ENCODE data around the gene MYOM3.

MYOM3 gene

DNA sequence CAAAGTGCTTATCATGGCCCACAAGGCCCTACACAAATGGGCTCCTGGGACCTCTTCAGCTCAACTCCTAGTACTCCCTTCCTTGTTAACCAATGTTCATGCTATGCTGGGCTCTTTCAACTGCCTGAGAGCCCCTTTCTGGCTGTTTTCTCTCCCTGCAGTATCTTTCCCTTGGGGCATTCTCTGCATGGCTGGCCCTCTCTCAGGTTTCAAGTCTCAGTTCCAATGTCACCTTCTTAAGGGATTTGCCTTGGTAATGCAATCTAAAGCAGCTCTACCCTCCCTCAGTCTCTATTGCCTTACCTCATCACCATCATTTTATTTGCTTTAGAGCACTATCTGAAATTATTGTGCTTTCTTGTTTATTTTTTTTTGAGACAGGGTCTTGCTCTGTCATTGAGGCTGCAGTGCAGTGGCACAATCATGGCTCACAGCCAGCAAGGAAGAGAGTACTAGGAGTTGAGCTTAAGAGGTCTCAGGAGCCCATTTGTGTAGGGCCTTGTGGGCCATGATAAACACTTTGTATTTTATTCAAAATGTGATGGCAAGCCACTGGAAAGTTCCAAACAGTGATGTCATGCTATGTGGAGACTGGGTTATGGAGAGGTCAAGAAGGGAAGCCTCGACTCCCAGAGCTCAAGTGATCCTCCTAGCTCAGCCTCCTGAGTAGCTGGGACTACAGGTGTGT, 68.4 kb downstream of the MYOM3 start:
- no peaks in the 10 kb centered on the region for H3K79me2 ChIP-seq (ENCODE audit: control insufficient read depth, insufficient read depth, low read length, poor library complexity)
- H3K9ac ChIP-seq (ENCODE audit: low read length), result no peak overlapping the region
- no peak overlapping the region for H4K12ac ChIP-seq (ENCODE audit: low read depth, low read length)
- H4K8ac ChIP-seq (ENCODE audit: low read depth, low read length), result no peak overlapping the region
- DNase-seq, result no peak
- no peak overlapping the region for H3K14ac ChIP-seq (ENCODE audit: low read length)
- no peak overlapping the region for H3K23ac ChIP-seq (ENCODE audit: low read length)
- no peaks in the 10 kb centered on the region for H3K4me1 ChIP-seq (ENCODE audit: control insufficient read depth in 1 of 2, insufficient read depth in 2 of 2, low read length in 2 of 2)
- H2BK120ac ChIP-seq (ENCODE audit: insufficient read depth, low read length, poor library complexity), result no peak overlapping the region
- no peaks in the 10 kb centered on the region for H3K9me3 ChIP-seq (ENCODE audit: insufficient read depth, low read depth, low read length)
- no CpG with 5 or more reads among the region's 1 CpG for WGBS (ENCODE audit: extremely low coverage, insufficient coverage, insufficient read length)
- H4K91ac ChIP-seq (ENCODE audit: low read depth, low read length), result no peak overlapping the region
- H3K36me3 ChIP-seq (ENCODE audit: control insufficient read depth in 1 of 2, insufficient read depth in 2 of 2, low read length in 2 of 2), result no peaks in the 10 kb centered on the region
- no peaks in the 10 kb centered on the region for H3K27me3 ChIP-seq (ENCODE audit: insufficient read depth, low read length)
- no peak overlapping the region for H3K18ac ChIP-seq (ENCODE audit: low read length)
- no peak overlapping the region for H3K4ac ChIP-seq (ENCODE audit: low read depth, low read length)
- H2BK5ac ChIP-seq (ENCODE audit: low read depth, low read length, poor library complexity), result no peak overlapping the region
- no peak overlapping the region for H2AK5ac ChIP-seq (ENCODE audit: low read length)
- H2AFZ ChIP-seq (ENCODE audit: insufficient read depth, low read length, poor library complexity), result no peak overlapping the region
- no peak overlapping the region for H3K27ac ChIP-seq (ENCODE audit: low read depth, low read length)
- H3K4me2 ChIP-seq (ENCODE audit: low read length), result no peak overlapping the region
- no peaks in the 10 kb centered on the region for H3K79me1 ChIP-seq (ENCODE audit: low read length)
- H2BK12ac ChIP-seq (ENCODE audit: low read length), result no peak overlapping the region
- H3K4me3 ChIP-seq (ENCODE audit: low read depth, low read length), result no peak overlapping the region

- no peak overlapping the region for H2AK5ac ChIP-seq (ENCODE audit: low read length)
- no peak overlapping the region for H3K4ac ChIP-seq (ENCODE audit: low read depth, low read length)
- no peak overlapping the region for H2AFZ ChIP-seq (ENCODE audit: insufficient read depth, low read length, poor library complexity)
- H3K9ac ChIP-seq (ENCODE audit: low read length), result no peak overlapping the region
- no peak overlapping the region for H3K4me3 ChIP-seq (ENCODE audit: low read depth, low read length)
- no peaks in the 10 kb centered on the region for H3K79me2 ChIP-seq (ENCODE audit: control insufficient read depth, insufficient read depth, low read length, poor library complexity)
- H3K9me3 ChIP-seq (ENCODE audit: insufficient read depth, low read depth, low read length), result no peaks in the 10 kb centered on the region
- no CpG with 5 or more reads among the region's 4 CpGs for WGBS (ENCODE audit: extremely low coverage, insufficient coverage, insufficient read length)
- no peak overlapping the region for H4K91ac ChIP-seq (ENCODE audit: low read depth, low read length)
- H2BK12ac ChIP-seq (ENCODE audit: low read length), result no peak overlapping the region
- H3K36me3 ChIP-seq (ENCODE audit: control insufficient read depth in 1 of 2, insufficient read depth in 2 of 2, low read length in 2 of 2), result no peaks in the 10 kb centered on the region
- H3K14ac ChIP-seq (ENCODE audit: low read length), result no peak overlapping the region
- H3K79me1 ChIP-seq (ENCODE audit: low read length), result no peaks in the 10 kb centered on the region
- no peak overlapping the region for H4K12ac ChIP-seq (ENCODE audit: low read depth, low read length)
- no peaks in the 10 kb centered on the region for H3K27me3 ChIP-seq (ENCODE audit: insufficient read depth, low read length)
- no peak overlapping the region for H4K8ac ChIP-seq (ENCODE audit: low read depth, low read length)
- no peak overlapping the region for H3K18ac ChIP-seq (ENCODE audit: low read length)
- no peak overlapping the region for H3K27ac ChIP-seq (ENCODE audit: low read depth, low read length)
- no peaks in the 10 kb centered on the region for H3K4me1 ChIP-seq (ENCODE audit: control insufficient read depth in 1 of 2, insufficient read depth in 2 of 2, low read length in 2 of 2)
- no peak overlapping the region for H3K4me2 ChIP-seq (ENCODE audit: low read length)
- no peak overlapping the region for H2BK120ac ChIP-seq (ENCODE audit: insufficient read depth, low read length, poor library complexity)
- H3K23ac ChIP-seq (ENCODE audit: low read length), result no peak overlapping the region
- no peak for DNase-seq
- no peak overlapping the region for H2BK5ac ChIP-seq (ENCODE audit: low read depth, low read length, poor library complexity)
Measured at GRCh38 chr1:24042315-24042714, 69.6 kb downstream of the MYOM3 start.

DNA sequence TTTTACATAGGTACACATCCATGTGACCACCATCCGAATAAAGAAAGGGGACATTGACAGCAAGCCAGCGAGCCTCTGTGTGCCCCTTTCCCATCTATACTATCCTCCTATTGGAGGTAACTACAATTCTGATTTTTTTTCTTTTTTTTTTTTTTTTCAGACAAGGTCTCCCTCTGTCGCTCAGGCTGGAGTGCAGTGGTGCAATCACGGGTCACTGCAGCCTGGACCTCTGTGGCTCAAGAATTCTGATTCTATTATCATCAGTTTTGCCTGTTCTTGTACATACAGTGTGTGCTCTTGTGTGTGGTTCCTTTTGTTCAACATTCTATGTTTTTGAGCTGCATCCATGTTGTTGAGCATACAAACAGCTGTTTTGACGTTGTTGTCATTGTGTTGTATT, 75.8 kb downstream of the MYOM3 start:
- Histone ChIP-seq H3K14ac (ENCODE audit: low read length) (no peak overlapping the region), H3K18ac (ENCODE audit: low read length) (no peak overlapping the region), H2BK12ac (ENCODE audit: low read length) (no peak overlapping the region), H2AFZ (ENCODE audit: insufficient read depth, low read length, poor library complexity) (no peak overlapping the region), H3K9me3 (ENCODE audit: insufficient read depth, low read depth, low read length) (no peaks in the 10 kb centered on the region), H3K23ac (ENCODE audit: low read length) (no peak overlapping the region), H3K79me2 (ENCODE audit: control insufficient read depth, insufficient read depth, low read length, poor library complexity) (no peaks in the 10 kb centered on the region), H2BK120ac (ENCODE audit: insufficient read depth, low read length, poor library complexity) (no peak overlapping the region), H2BK5ac (ENCODE audit: low read depth, low read length, poor library complexity) (no peak overlapping the region), H4K8ac (ENCODE audit: low read depth, low read length) (no peak overlapping the region), H3K4me1 (ENCODE audit: control insufficient read depth in 1 of 2, insufficient read depth in 2 of 2, low read length in 2 of 2) (no peaks in the 10 kb centered on the region), H4K12ac (ENCODE audit: low read depth, low read length) (no peak overlapping the region), H3K36me3 (ENCODE audit: control insufficient read depth in 1 of 2, insufficient read depth in 2 of 2, low read length in 2 of 2) (no peaks in the 10 kb centered on the region), H2AK5ac (ENCODE audit: low read length) (no peak overlapping the region), H3K27me3 (ENCODE audit: insufficient read depth, low read length) (no peaks in the 10 kb centered on the region), H3K4ac (ENCODE audit: low read depth, low read length) (no peak overlapping the region), H3K9ac (ENCODE audit: low read length) (no peak overlapping the region), H3K79me1 (ENCODE audit: low read length) (no peaks in the 10 kb centered on the region), H3K27ac (ENCODE audit: low read depth, low read length) (no peak overlapping the region), H3K4me3 (ENCODE audit: low read depth, low read length) (no peak overlapping the region), H4K91ac (ENCODE audit: low read depth, low read length) (no peak overlapping the region), H3K4me2 (ENCODE audit: low read length) (no peak overlapping the region)
- DNase-seq, result no peak
- no CpG with 5 or more reads among the region's 5 CpGs for WGBS (ENCODE audit: extremely low coverage, insufficient coverage, insufficient read length)

DNA sequence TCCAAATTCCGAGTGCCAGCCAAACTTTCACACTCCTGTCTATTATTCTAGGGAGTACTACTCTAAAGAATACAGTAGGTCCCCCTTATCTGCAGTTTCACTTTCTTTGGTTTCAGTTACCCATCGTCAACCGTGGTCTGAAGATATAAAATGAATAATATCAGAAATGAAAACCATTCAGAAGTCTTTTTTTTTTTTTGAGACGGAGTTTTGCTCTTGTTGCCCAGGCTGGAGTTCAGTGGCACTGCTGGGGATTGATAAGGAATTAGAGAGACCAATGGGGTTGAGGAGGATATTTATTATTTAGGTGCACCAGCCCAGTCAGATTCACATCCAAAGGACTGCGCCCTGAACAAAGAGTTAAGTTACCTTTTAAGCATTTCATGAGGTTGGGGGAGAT, 79.0 kb downstream of the MYOM3 start:
- Histone ChIP-seq H3K4me1 (ENCODE audit: control insufficient read depth in 1 of 2, insufficient read depth in 2 of 2, low read length in 2 of 2) (no peaks in the 10 kb centered on the region), H4K8ac (ENCODE audit: low read depth, low read length) (no peak overlapping the region), H3K4ac (ENCODE audit: low read depth, low read length) (no peak overlapping the region), H2BK12ac (ENCODE audit: low read length) (no peak overlapping the region), H4K12ac (ENCODE audit: low read depth, low read length) (no peak overlapping the region), H3K14ac (ENCODE audit: low read length) (no peak overlapping the region), H3K18ac (ENCODE audit: low read length) (no peak overlapping the region), H2AK5ac (ENCODE audit: low read length) (no peak overlapping the region), H3K79me2 (ENCODE audit: control insufficient read depth, insufficient read depth, low read length, poor library complexity) (no peaks in the 10 kb centered on the region), H3K4me2 (ENCODE audit: low read length) (no peak overlapping the region), H2BK120ac (ENCODE audit: insufficient read depth, low read length, poor library complexity) (no peak overlapping the region), H4K91ac (ENCODE audit: low read depth, low read length) (no peak overlapping the region), H3K27ac (ENCODE audit: low read depth, low read length) (no peak overlapping the region), H3K9ac (ENCODE audit: low read length) (no peak overlapping the region), H3K9me3 (ENCODE audit: insufficient read depth, low read depth, low read length) (no peaks in the 10 kb centered on the region), H2AFZ (ENCODE audit: insufficient read depth, low read length, poor library complexity) (no peak overlapping the region), H3K23ac (ENCODE audit: low read length) (no peak overlapping the region), H3K36me3 (ENCODE audit: control insufficient read depth in 1 of 2, insufficient read depth in 2 of 2, low read length in 2 of 2) (no peaks in the 10 kb centered on the region), H3K27me3 (ENCODE audit: insufficient read depth, low read length) (no peaks in the 10 kb centered on the region), H3K4me3 (ENCODE audit: low read depth, low read length) (no peak overlapping the region), H2BK5ac (ENCODE audit: low read depth, low read length, poor library complexity) (no peak overlapping the region), H3K79me1 (ENCODE audit: low read length) (no peaks in the 10 kb centered on the region)
- WGBS (ENCODE audit: extremely low coverage, insufficient coverage, insufficient read length), result no CpG with 5 or more reads among the region's 5 CpGs
- no peak for DNase-seq
